HEK293 (cell line): ENCODE data around the gene LEF1.

Experiments used
- CTCF ChIA-PET: fragments of 350-600 bp; formaldehyde crosslinking; extraction: SDS; loops from one replicate; lab custom pipeline; 2021; ENCODE audit warnings: antibody characterized with exemption; lab: Yijun Ruan, JAX
- POLR2A ChIA-PET: fragments of 300-600 bp; formaldehyde crosslinking; extraction: SDS; loops from one replicate; lab custom pipeline; 2020; ENCODE audit warnings: antibody characterized with exemption, inconsistent platforms; lab: Yijun Ruan, JAX
- H3K27ac ChIP-seq: fragments of 200-500 bp; sonication (Bioruptor generic); 2 replicates; pipeline ENCODE4 v1.5.1; 2014; ENCODE audit warnings: low read depth, low read length, control low read depth, inconsistent platforms; ENCODE audit errors: extremely low read depth
- H3K36me3 ChIP-seq, 2 experiments: fragments of 200-500 bp in 1 of 2; sonication (Bioruptor generic) in 1 of 2; 1 replicate in 1 of 2; 2 replicates in 1 of 2; pipeline ENCODE4 v1.5.1; 2014 to 2017; ENCODE audit warnings: inconsistent platforms in 2 of 2, low read length in 2 of 2; ENCODE audit not compliant: control insufficient read depth in 2 of 2, insufficient read depth in 1 of 2
- H3K4me1 ChIP-seq: fragments of 200-500 bp; sonication (Bioruptor generic); 2 replicates; pipeline ENCODE4 v1.5.1; 2014; ENCODE audit warnings: mild to moderate bottlenecking, low read length, inconsistent platforms; ENCODE audit not compliant: control insufficient read depth, insufficient read depth
- H3K4me3 ChIP-seq: 2 replicates; pipeline ENCODE4 v1.5.1; 2011; ENCODE audit warnings: low read depth, mild to moderate bottlenecking, control low read depth, low read length, moderate library complexity
- H3K9me3 ChIP-seq: fragments of 200-500 bp; sonication (Bioruptor generic); 2 replicates; pipeline ENCODE4 v1.5.1; 2014; ENCODE audit warnings: low read depth, low read length, inconsistent platforms; ENCODE audit not compliant: control insufficient read depth, insufficient read depth
- EGR2 ChIP-seq: fragments of 450-650 bp; formaldehyde crosslinking; IDR thresholded peaks from 2 replicates; pipeline ENCODE4 v1.5.1; 2016; ENCODE audit warnings: low read depth, missing biosample characterization, missing genetic modification characterization
- GLIS2 ChIP-seq: fragments of 450-650 bp; formaldehyde crosslinking; IDR thresholded peaks from 2 replicates; pipeline ENCODE4 v1.5.1; 2016; ENCODE audit warnings: missing biosample characterization, missing genetic modification characterization
- HOXD13 ChIP-seq: sonication (generic); formaldehyde crosslinking; IDR thresholded peaks from 2 replicates; pipeline ENCODE4 v1.8.0; 2022; ENCODE audit warnings: missing genetic modification reagents, borderline replicate concordance
- ZNF2 ChIP-seq: fragments of 450-650 bp; formaldehyde crosslinking; IDR thresholded peaks from 2 replicates; pipeline ENCODE4 v1.5.1; 2016; ENCODE audit warnings: missing biosample characterization, missing genetic modification characterization
- ZNF202 ChIP-seq: fragments of 450-650 bp; formaldehyde crosslinking; IDR thresholded peaks from 2 replicates; pipeline ENCODE4 v1.5.1; 2016; ENCODE audit warnings: missing biosample characterization, missing genetic modification characterization, borderline replicate concordance
- ZNF266 ChIP-seq: fragments of 450-650 bp; formaldehyde crosslinking; IDR thresholded peaks from 2 replicates; pipeline ENCODE4 v1.5.1; 2016; ENCODE audit warnings: missing biosample characterization, missing genetic modification characterization, low read depth
- ZNF335 ChIP-seq: fragments of 450-650 bp; formaldehyde crosslinking; conservative IDR thresholded peaks from 2 replicates; pipeline ENCODE4 v1.5.1; 2016; ENCODE audit warnings: missing biosample characterization, missing genetic modification characterization
- ZNF37A ChIP-seq: fragments of 450-650 bp; IDR thresholded peaks from 2 replicates; pipeline ENCODE4 v1.5.1; 2018; ENCODE audit warnings: missing biosample characterization, missing genetic modification characterization
- ZNF416 ChIP-seq: fragments of 450-650 bp; formaldehyde crosslinking; IDR thresholded peaks from 2 replicates; pipeline ENCODE4 v1.5.1; 2016; ENCODE audit warnings: missing biosample characterization, missing genetic modification characterization
- ZNF510 ChIP-seq: fragments of 450-650 bp; formaldehyde crosslinking; IDR thresholded peaks from 2 replicates; pipeline ENCODE4 v1.5.1; 2018; ENCODE audit warnings: mild to moderate bottlenecking, missing genetic modification characterization, missing biosample characterization; ENCODE audit not compliant: insufficient replicate concordance
- ZNF544 ChIP-seq: fragments of 450-650 bp; formaldehyde crosslinking; IDR thresholded peaks from 2 replicates; pipeline ENCODE4 v1.5.0; 2017; ENCODE audit warnings: missing biosample characterization, missing genetic modification characterization
- ZNF561 ChIP-seq: fragments of 450-650 bp; IDR thresholded peaks from 2 replicates; pipeline ENCODE4 v1.5.1; 2018; ENCODE audit warnings: missing biosample characterization, missing genetic modification characterization, borderline replicate concordance
- ZNF664 ChIP-seq: fragments of 450-650 bp; formaldehyde crosslinking; IDR thresholded peaks from 2 replicates; pipeline ENCODE4 v1.5.1; 2016; ENCODE audit warnings: missing biosample characterization, missing genetic modification characterization
- ZNF768 ChIP-seq: fragments of 450-650 bp; formaldehyde crosslinking; IDR thresholded peaks from 2 replicates; pipeline ENCODE4 v1.5.1; 2018; ENCODE audit warnings: missing biosample characterization, mild to moderate bottlenecking, missing genetic modification characterization
- ZNF792 ChIP-seq: fragments of 450-650 bp; formaldehyde crosslinking; IDR thresholded peaks from 2 replicates; pipeline ENCODE4 v1.5.1; 2016; ENCODE audit warnings: missing biosample characterization, missing genetic modification characterization
- ZSCAN16 ChIP-seq: fragments of 450-650 bp; formaldehyde crosslinking; IDR thresholded peaks from 2 replicates; pipeline ENCODE4 v1.5.1; 2016; ENCODE audit warnings: missing biosample characterization, missing genetic modification characterization
- TF ChIP-seq, protein P1 (sequence below): fragments of 450-650 bp; formaldehyde crosslinking; IDR thresholded peaks from 2 replicates; pipeline ENCODE4 v1.5.1; 2016; ENCODE audit warnings: missing biosample characterization, missing genetic modification characterization
- TF ChIP-seq, protein P2 (sequence below): fragments of 450-650 bp; formaldehyde crosslinking; IDR thresholded peaks from 2 replicates; pipeline ENCODE4 v1.5.1; 2017; ENCODE audit warnings: missing biosample characterization, missing genetic modification characterization
- TF ChIP-seq, protein P3 (sequence below): fragments of 450-650 bp; formaldehyde crosslinking; IDR thresholded peaks from 2 replicates; pipeline ENCODE4 v1.5.1; 2017; ENCODE audit warnings: missing biosample characterization, missing genetic modification characterization
- TF ChIP-seq, protein P4 (sequence below): fragments of 450-650 bp; formaldehyde crosslinking; IDR thresholded peaks from 2 replicates; pipeline ENCODE4 v1.5.1; 2016; ENCODE audit warnings: missing biosample characterization, missing genetic modification characterization
- TF ChIP-seq, protein P5 (sequence below): fragments of 450-650 bp; formaldehyde crosslinking; IDR thresholded peaks from 2 replicates; pipeline ENCODE4 v1.5.1; 2016; ENCODE audit warnings: missing biosample characterization, missing genetic modification characterization

The LEF1 gene

DNA sequence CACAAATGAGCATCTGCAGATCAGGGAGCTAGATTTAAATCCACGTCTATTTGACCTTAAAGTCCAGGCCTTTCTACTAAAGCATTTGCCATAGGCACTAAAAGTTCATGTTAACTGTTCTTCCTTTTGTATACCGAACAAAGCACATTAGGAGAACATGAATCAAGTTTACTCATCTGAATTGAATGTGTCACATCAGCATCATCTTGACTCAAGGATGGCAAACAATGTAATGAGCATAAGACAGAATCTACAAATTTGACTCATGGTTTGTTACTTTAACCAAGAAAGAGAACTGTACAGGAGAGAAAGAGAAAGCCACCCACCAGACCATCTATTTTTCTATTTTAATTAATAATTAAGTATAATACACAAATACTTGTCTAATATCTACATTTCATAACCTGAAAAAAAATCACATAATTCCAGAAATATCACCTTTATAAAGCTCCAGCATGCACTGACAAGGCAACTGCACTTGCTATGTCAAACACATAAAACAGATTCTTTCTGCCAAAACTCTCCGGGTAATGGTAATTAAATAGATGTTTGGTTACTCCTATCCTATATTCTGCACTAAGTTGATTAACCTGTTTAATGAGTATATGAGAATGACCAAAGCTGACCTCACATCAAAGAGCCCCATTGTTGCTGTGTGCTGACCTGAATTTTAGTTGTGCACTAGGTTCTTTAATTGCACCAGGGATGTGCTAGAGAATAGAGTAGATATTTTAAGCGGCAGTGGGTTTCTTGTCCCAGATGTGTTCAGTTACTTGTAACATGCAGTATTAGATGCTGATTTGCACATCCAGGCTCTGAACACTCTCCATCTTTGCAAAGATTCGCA, 42.5 kb upstream of the LEF1 start (continued):
- TF ChIP-seq, protein P1, sequence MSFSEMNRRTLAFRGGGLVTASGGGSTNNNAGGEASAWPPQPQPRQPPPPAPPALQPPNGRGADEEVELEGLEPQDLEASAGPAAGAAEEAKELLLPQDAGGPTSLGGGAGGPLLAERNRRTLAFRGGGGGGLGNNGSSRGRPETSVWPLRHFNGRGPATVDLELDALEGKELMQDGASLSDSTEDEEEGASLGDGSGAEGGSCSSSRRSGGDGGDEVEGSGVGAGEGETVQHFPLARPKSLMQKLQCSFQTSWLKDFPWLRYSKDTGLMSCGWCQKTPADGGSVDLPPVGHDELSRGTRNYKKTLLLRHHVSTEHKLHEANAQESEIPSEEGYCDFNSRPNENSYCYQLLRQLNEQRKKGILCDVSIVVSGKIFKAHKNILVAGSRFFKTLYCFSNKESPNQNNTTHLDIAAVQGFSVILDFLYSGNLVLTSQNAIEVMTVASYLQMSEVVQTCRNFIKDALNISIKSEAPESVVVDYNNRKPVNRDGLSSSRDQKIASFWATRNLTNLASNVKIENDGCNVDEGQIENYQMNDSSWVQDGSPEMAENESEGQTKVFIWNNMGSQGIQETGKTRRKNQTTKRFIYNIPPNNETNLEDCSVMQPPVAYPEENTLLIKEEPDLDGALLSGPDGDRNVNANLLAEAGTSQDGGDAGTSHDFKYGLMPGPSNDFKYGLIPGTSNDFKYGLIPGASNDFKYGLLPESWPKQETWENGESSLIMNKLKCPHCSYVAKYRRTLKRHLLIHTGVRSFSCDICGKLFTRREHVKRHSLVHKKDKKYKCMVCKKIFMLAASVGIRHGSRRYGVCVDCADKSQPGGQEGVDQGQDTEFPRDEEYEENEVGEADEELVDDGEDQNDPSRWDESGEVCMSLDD (tag by site-specific recombination): no peak
- TF ChIP-seq ZNF561 (tag by site-specific recombination) (no peak), ZNF664 (tag by site-specific recombination) (no peak), ZNF416 (tag by site-specific recombination) (no peak), ZNF37A (tag by site-specific recombination) (no peak), ZNF2 (no peak), ZNF335 (tag by site-specific recombination) (no peak)
- TF ChIP-seq, protein P2, sequence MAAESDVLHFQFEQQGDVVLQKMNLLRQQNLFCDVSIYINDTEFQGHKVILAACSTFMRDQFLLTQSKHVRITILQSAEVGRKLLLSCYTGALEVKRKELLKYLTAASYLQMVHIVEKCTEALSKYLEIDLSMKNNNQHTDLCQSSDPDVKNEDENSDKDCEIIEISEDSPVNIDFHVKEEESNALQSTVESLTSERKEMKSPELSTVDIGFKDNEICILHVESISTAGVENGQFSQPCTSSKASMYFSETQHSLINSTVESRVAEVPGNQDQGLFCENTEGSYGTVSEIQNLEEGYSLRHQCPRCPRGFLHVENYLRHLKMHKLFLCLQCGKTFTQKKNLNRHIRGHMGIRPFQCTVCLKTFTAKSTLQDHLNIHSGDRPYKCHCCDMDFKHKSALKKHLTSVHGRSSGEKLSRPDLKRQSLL (tag by site-specific recombination): no peak
- TF ChIP-seq, protein P3, sequence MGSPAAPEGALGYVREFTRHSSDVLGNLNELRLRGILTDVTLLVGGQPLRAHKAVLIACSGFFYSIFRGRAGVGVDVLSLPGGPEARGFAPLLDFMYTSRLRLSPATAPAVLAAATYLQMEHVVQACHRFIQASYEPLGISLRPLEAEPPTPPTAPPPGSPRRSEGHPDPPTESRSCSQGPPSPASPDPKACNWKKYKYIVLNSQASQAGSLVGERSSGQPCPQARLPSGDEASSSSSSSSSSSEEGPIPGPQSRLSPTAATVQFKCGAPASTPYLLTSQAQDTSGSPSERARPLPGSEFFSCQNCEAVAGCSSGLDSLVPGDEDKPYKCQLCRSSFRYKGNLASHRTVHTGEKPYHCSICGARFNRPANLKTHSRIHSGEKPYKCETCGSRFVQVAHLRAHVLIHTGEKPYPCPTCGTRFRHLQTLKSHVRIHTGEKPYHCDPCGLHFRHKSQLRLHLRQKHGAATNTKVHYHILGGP (tag by site-specific recombination): no peak

DNA sequence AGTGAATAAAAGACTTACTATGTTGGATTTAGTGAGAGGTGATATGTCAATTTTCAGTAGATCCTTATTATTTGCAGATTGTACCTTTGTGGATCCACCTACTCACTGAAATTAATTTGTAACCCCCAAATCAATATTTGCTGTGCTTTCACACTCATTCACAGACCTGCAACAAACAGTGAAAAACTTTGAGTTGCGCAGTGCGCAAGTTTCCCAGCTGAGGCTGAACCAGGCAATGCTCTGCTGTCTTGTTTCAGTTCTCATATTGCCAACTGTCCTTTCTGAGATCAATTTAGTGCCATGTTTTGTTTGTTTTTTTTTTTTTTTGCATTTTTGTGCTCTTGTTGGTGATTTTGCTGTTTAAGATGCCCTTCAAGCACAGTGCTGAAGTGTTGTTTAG, 40.8 kb upstream of the LEF1 start:
- H3K36me3 ChIP-seq: no peaks in the 10 kb centered on the region
- ChIA-PET CTCF (no interaction called here), POLR2A (interaction anchor here (0.6 kb wide), 1 partner anchor 85 kb away, joined by 3 read pairs; no protein-coding TSS in a partner anchor)
- TF ChIP-seq GLIS2 (no peak), EGR2 (tag by site-specific recombination) (no peak)
- TF ChIP-seq, protein P4, sequence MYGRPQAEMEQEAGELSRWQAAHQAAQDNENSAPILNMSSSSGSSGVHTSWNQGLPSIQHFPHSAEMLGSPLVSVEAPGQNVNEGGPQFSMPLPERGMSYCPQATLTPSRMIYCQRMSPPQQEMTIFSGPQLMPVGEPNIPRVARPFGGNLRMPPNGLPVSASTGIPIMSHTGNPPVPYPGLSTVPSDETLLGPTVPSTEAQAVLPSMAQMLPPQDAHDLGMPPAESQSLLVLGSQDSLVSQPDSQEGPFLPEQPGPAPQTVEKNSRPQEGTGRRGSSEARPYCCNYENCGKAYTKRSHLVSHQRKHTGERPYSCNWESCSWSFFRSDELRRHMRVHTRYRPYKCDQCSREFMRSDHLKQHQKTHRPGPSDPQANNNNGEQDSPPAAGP (tag by site-specific recombination): no peak
- H3K4me3 ChIP-seq: no peak overlapping the region
- no peaks in the 10 kb centered on the region for H3K9me3 ChIP-seq
- no peaks in the 10 kb centered on the region for H3K4me1 ChIP-seq
- no peak overlapping the region for H3K27ac ChIP-seq

DNA sequence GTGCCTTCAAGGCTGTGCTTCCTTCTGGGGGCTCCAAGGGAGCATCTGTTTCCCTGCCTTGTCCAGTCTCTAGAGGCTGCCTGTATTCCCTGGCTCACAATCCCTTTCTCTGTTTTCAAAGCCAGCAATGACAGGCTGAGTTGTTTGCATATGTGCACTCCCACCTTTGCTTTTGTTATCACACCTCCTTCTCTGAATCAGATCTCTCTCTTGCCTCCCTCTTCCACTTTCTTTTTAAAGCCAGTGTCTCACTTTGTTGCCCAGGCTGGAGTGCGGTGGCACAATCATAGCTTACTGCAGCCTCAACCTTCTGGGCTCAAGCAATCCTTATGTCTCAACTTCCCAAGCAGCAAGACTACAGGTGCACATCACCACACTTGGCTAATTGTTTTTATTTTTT, 37.1 kb upstream of the LEF1 start:
- ChIA-PET POLR2A (no interaction called here), CTCF (no interaction called here)
- Histone ChIP-seq H3K9me3 (no peaks in the 10 kb centered on the region), H3K4me1 (no peaks in the 10 kb centered on the region), H3K36me3 (no peaks in the 10 kb centered on the region), H3K4me3 (no peak overlapping the region), H3K27ac (no peak overlapping the region)
- TF ChIP-seq ZNF768 (tag by site-specific recombination): no peak
- no peak for TF ChIP-seq ZSCAN16 (tag by site-specific recombination)
- no peak for TF ChIP-seq ZNF510 (tag by site-specific recombination)
- TF ChIP-seq, protein P5, sequence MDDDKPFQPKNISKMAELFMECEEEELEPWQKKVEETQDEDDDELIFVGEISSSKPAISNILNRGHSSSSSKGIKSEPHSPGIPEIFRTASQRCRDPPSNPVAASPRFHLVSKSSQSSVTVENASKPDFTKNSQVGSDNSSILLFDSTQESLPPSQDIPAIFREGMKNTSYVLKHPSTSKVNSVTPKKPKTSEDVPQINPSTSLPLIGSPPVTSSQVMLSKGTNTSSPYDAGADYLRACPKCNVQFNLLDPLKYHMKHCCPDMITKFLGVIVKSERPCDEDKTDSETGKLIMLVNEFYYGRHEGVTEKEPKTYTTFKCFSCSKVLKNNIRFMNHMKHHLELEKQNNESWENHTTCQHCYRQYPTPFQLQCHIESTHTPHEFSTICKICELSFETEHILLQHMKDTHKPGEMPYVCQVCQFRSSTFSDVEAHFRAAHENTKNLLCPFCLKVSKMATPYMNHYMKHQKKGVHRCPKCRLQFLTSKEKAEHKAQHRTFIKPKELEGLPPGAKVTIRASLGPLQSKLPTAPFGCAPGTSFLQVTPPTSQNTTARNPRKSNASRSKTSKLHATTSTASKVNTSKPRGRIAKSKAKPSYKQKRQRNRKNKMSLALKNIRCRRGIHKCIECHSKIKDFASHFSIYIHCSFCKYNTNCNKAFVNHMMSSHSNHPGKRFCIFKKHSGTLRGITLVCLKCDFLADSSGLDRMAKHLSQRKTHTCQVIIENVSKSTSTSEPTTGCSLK (tag by site-specific recombination): no peak
- TF ChIP-seq ZNF544 (tag by site-specific recombination): no peak
- no peak for TF ChIP-seq ZNF266 (tag by site-specific recombination)
- no peak for TF ChIP-seq ZNF202 (tag by site-specific recombination)
- TF ChIP-seq HOXD13: no peak
- no peak for TF ChIP-seq ZNF664 (tag by site-specific recombination)
- no peak for TF ChIP-seq ZNF792 (tag by site-specific recombination)
- TF ChIP-seq ZNF335 (tag by site-specific recombination): no peak
